SK-N-MC (cell line): ENCODE measurements around the gene CAMK1.

Experiments
- EZH2 ChIP-seq: fragments of 200-600 bp; sonication (generic); IDR thresholded peaks from one replicate; pipeline ENCODE4 v1.6.1; 2017; ENCODE audit warnings: antibody characterized with exemption
- FOXP2 ChIP-seq: optimal IDR thresholded peaks from 2 replicates; pipeline ENCODE3; 2011; ENCODE audit warnings: mild to moderate bottlenecking, moderate library complexity; ENCODE audit not compliant: insufficient read depth; ENCODE audit errors: extremely low read length, control extremely low read depth
- POLR2AphosphoS5 ChIP-seq: IDR thresholded peaks from 2 replicates; pipeline ENCODE4 v1.6.1; 2012; ENCODE audit warnings: mild to moderate bottlenecking, low read depth, low read length, borderline replicate concordance

- TF ChIP-seq EZH2 (no peak), POLR2AphosphoS5 (no peak), FOXP2 (no peak)
Measured at GRCh38 chr3:9769012-9769411, 735 bp downstream of the CAMK1 start.
